Pancreas (tissue), 10 donors: ENCODE data around the gene GLI3. TPM values are rescaled to one million over a fixed set of nuclear protein-coding genes. Genes with fewer than 3 reads are reported as not detected.

Experiments
- ATAC-seq, 4 donors: fragments of 200-7000 bp; cut with Tn5 transposase; one replicate each; pipeline versions ENCODE4 v1.8.0 to v1.9.1; 2020; ENCODE audit warnings: mild to moderate bottlenecking in 4 of 4, moderate library complexity in 4 of 4
- DNase-seq, 6 donors: peaks; one replicate each; pipeline ENCODE4 v3.0.0-alpha.2; 2020
- FAIRE-seq: peaks from 2 replicates; lab custom pipeline; 2012; peaks lifted over from hg19 to GRCh38; lab: Jason Lieb, UNC
- H3K27ac ChIP-seq, 4 donors: fragments of 200-600 bp; sonication (generic); 1 replicate in 3 of 4; 2 replicates in 1 of 4; pipeline versions ENCODE4 v1.5.0 to v1.8.0; 2020
- H3K27me3 ChIP-seq, 4 donors: fragments of 200-600 bp; one replicate each; pipeline ENCODE4 v1.8.0; 2021
- H3K36me3 ChIP-seq, 3 donors: fragments of 200-600 bp; sonication (generic) in 1 of 3; one replicate each; pipeline versions ENCODE4 v1.5.0 to v1.8.0; 2020 to 2021
- H3K4me1 ChIP-seq, 3 donors: fragments of 200-600 bp; one replicate each; pipeline ENCODE4 v1.8.0; 2021
- H3K4me3 ChIP-seq, 4 donors: fragments of 200-600 bp; sonication (generic) in 2 of 4; one replicate each; pipeline versions ENCODE4 v1.5.0 to v1.8.0; 2020 to 2021
- H3K9me3 ChIP-seq, 4 donors: fragments of 200-600 bp; one replicate each; pipeline ENCODE4 v1.8.0; 2021
- CTCF ChIP-seq, 4 donors: fragments of 200-600 bp; sonication (generic) in 3 of 4; IDR thresholded peaks; one replicate each; pipeline versions ENCODE4 v1.5.0 to v1.8.0; 2021; ENCODE audit warnings: antibody characterized with exemption in 4 of 4
- WGBS, 2 donors: extraction: QIAGEN DNeasy Blood & Tissue Kit; methylation state at CpG; one replicate each; pipeline ENCODE4 v1.1.7; 2013; 5-methylcytosine and 5-hydroxymethylcytosine counted together
- intact Hi-C, 3 donors: fragments of 100-400 bp; cut with DNase I; formaldehyde crosslinking; loops; one replicate each; pipeline versions ENCODE4 v1.11.1 to v1.14.2; 2022
- polyA plus RNA-seq, 2 donors: library from polyadenylated mRNA; stranded (reverse); fragments of 200-250 nt; gene quantifications; one replicate each; pipeline ENCODE4 v1.2.3, GENCODE V29; 2013
- total RNA-seq, 6 donors: library from RNA; stranded (reverse); fragmentation: NEBNext Ultra II Directional in 4 of 6; extraction: Animal tissue kit (Norgen Biotek cat#: 25700) in 4 of 6; gene quantifications; one replicate each; pipeline versions ENCODE4 v1.2.1 to v1.2.4, GENCODE V29; 2021 to 2023
- donor health status: healthy with polysubstance abuse.
- donor health status: DM: no; HTN: no; CAD: no; lungs with moderate emphysema.
- donor health status: DM: no; HTN: no; CAD: no.
- donor health status: control.
- donor health status: control.
- donor health status: Bipolar disorder and iron deficiency.
- donor health status: DM: yes; HTN: yes; CAD: no.
- donor health status: DM: no; HTN: no; CAD: no.
- donor health status: DM: no; HTN: no; CAD: no.
- donor health status: DM: yes; HTN: yes; CAD: no.

Gene GLI3
- total and polyA plus RNA-seq, 8 donors: 0.38 to 6.2 (median 1.4) TPM

GRCh38 chr7:42039921-42040320 lies 197.1 kb downstream of the GLI3 start:
- Histone ChIP-seq H3K9me3 (no peaks in the 10 kb centered on the region), H3K27me3 (no peaks in the 10 kb centered on the region), H3K4me1 (no peaks in the 10 kb centered on the region), H3K27ac (no peak overlapping the region), H3K4me3 (no peak overlapping the region), H3K36me3 (no peaks in the 10 kb centered on the region)
- FAIRE-seq (no peak), ATAC-seq (no peak), DNase-seq (no peak)
- no peak for TF ChIP-seq CTCF (IDR thresholded peaks at IDR 0.05)
- WGBS, 2 donors: 19 to 24% methylated on average over 8 of the region's 8 CpGs
- intact Hi-C loops: no loop called here

GRCh38 chr7:42035210-42035609 lies 201.8 kb downstream of the GLI3 start:
- intact Hi-C loops: no loop called here
- H3K9me3 ChIP-seq: no peaks in the 10 kb centered on the region
- H3K4me3 ChIP-seq: no peak overlapping the region
- no peaks in the 10 kb centered on the region for H3K4me1 ChIP-seq
- H3K27ac ChIP-seq: no peak overlapping the region
- 67 to 84% methylated on average over 3 of the region's 3 CpGs for WGBS, 2 donors
- no peak for TF ChIP-seq CTCF (IDR thresholded peaks at IDR 0.05)
- ATAC-seq: no peak
- H3K36me3 ChIP-seq: no peaks in the 10 kb centered on the region
- no peak for FAIRE-seq
- no peak for DNase-seq
- no peaks in the 10 kb centered on the region for H3K27me3 ChIP-seq

GRCh38 chr7:42033480-42033879 lies 203.5 kb downstream of the GLI3 start:
- ATAC-seq (no peak), DNase-seq (no peak), FAIRE-seq (no peak)
- H3K4me3 ChIP-seq: no peak overlapping the region
- no peaks in the 10 kb centered on the region for H3K4me1 ChIP-seq
- H3K27ac ChIP-seq: no peak overlapping the region
- H3K9me3 ChIP-seq: no peaks in the 10 kb centered on the region
- no peaks in the 10 kb centered on the region for H3K36me3 ChIP-seq
- intact Hi-C loops: no loop called here
- no peak for TF ChIP-seq CTCF (IDR thresholded peaks at IDR 0.05)
- no peaks in the 10 kb centered on the region for H3K27me3 ChIP-seq

GRCh38 chr7:42029405-42029804 lies 207.6 kb downstream of the GLI3 start:
- Histone ChIP-seq H3K27ac (no peak overlapping the region), H3K4me1 (no peaks in the 10 kb centered on the region), H3K4me3 (no peak overlapping the region), H3K36me3 (no peaks in the 10 kb centered on the region), H3K9me3 (no peaks in the 10 kb centered on the region), H3K27me3 (no peaks in the 10 kb centered on the region)
- WGBS, 2 donors: 51 to 61% methylated on average over 6 of the region's 6 CpGs
- TF ChIP-seq CTCF (IDR thresholded peaks at IDR 0.05): no peak
- FAIRE-seq: no peak
- intact Hi-C loops: no loop called here
- no peak for ATAC-seq
- DNase-seq: no peak

- WGBS, 2 donors: 53 to 60% methylated on average over 3 of the region's 3 CpGs
- H3K4me1 ChIP-seq: no peaks in the 10 kb centered on the region
- no peak overlapping the region for H3K4me3 ChIP-seq
- no peaks in the 10 kb centered on the region for H3K9me3 ChIP-seq
- no peak for DNase-seq
- intact Hi-C loops: no loop called here
- no peaks in the 10 kb centered on the region for H3K27me3 ChIP-seq
- no peak for FAIRE-seq
- H3K27ac ChIP-seq: no peak overlapping the region
- ATAC-seq: no peak
- no peak for TF ChIP-seq CTCF (IDR thresholded peaks at IDR 0.05)
- H3K36me3 ChIP-seq: no peaks in the 10 kb centered on the region
Observed at GRCh38 chr7:42027521-42027920, 209.5 kb downstream of the GLI3 start.
